ENCODE measurements around the gene ABCB11.
A peak's percentile ranks its signal among the peaks of the same experiment; 100 is the strongest.

ABCB11 gene

GRCh38 chr2:168951871-168952270, 79.3 kb downstream of the ABCB11 start:
- Histone ChIP-seq H3K9ac (no peak overlapping the region), H3K79me2 (no peaks in the 10 kb centered on the region), H3K4me3 (ENCODE audit: low read depth, low read length) (no peak overlapping the region), H3K27me3 (ENCODE audit: control insufficient read depth, insufficient read depth, low read length) (no peaks in the 10 kb centered on the region), H3K27ac (no peak overlapping the region), H3K9me3 (ENCODE audit: control insufficient read depth, low read length) (no peaks in the 10 kb centered on the region), H3K4me1 (no peaks in the 10 kb centered on the region), H3K4me2 (ENCODE audit: low read length) (no peak overlapping the region), H2AFZ (no peak overlapping the region), H3K36me3 (ENCODE audit: control insufficient read depth, insufficient read depth, low read length) (no peaks in the 10 kb centered on the region)
- TF ChIP-seq CTCF (IDR thresholded peaks at IDR 0.05): no peak

- no peak overlapping the region for H2AFZ ChIP-seq
- no peaks in the 10 kb centered on the region for H3K27me3 ChIP-seq (ENCODE audit: control insufficient read depth, insufficient read depth, low read length)
- H3K4me2 ChIP-seq (ENCODE audit: low read length): no peak overlapping the region
- H3K79me2 ChIP-seq: no peaks in the 10 kb centered on the region
- no peak for TF ChIP-seq CTCF (IDR thresholded peaks at IDR 0.05)
- H3K9me3 ChIP-seq (ENCODE audit: control insufficient read depth, low read length): no peaks in the 10 kb centered on the region
- no peak overlapping the region for H3K27ac ChIP-seq
- H3K36me3 ChIP-seq (ENCODE audit: control insufficient read depth, insufficient read depth, low read length): no peaks in the 10 kb centered on the region
- H3K4me1 ChIP-seq: no peaks in the 10 kb centered on the region
- no peak overlapping the region for H3K9ac ChIP-seq
- no peak overlapping the region for H3K4me3 ChIP-seq (ENCODE audit: low read depth, low read length)
Observed at GRCh38 chr2:168949324-168949723, 81.8 kb downstream of the ABCB11 start.

DNA sequence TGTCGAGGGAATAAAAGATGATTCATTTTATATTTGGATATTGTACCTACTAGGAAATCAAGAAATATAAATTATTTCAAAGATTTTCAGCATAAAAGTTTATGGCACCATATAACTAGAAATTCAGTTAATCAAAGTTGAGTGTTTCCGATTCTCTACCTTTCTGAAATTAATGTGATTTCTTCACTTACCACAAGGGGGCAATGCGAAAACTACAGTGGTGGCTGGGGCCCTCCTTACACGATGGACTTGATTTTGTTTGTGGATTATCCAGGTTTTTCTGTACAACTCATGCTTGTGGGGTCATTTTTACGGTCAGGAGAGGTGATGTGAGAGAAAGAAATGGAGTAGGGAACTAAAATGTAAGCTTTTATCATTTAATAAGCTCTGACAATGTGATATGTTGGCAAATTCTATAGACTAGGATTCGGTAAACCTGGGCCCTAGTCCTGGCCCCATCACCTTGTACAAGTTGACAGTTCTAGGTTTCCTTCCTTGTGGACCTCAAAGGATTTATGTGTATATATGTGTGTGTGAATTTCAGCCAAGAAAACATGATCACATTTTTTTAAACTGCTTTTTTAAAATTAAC, 82.4 kb downstream of the ABCB11 start:
- Histone ChIP-seq H3K9ac (no peak overlapping the region), H3K27me3 (ENCODE audit: control insufficient read depth, insufficient read depth, low read length) (no peaks in the 10 kb centered on the region), H3K4me2 (ENCODE audit: low read length) (no peak overlapping the region), H2AFZ (no peak overlapping the region), H3K4me3 (ENCODE audit: low read depth, low read length) (no peak overlapping the region), H3K4me1 (no peaks in the 10 kb centered on the region), H3K79me2 (no peaks in the 10 kb centered on the region), H3K9me3 (ENCODE audit: control insufficient read depth, low read length) (no peaks in the 10 kb centered on the region), H3K36me3 (ENCODE audit: control insufficient read depth, insufficient read depth, low read length) (no peaks in the 10 kb centered on the region), H3K27ac (no peak overlapping the region)
- TF ChIP-seq CTCF (IDR thresholded peaks at IDR 0.05): peak; percentile 30

GRCh38 chr2:168945508-168945907, 85.6 kb downstream of the ABCB11 start:
- Histone ChIP-seq H3K27ac (no peak overlapping the region), H3K79me2 (no peaks in the 10 kb centered on the region), H3K4me3 (ENCODE audit: low read depth, low read length) (no peak overlapping the region), H3K9me3 (ENCODE audit: control insufficient read depth, low read length) (no peaks in the 10 kb centered on the region), H3K36me3 (ENCODE audit: control insufficient read depth, insufficient read depth, low read length) (no peaks in the 10 kb centered on the region), H3K4me2 (ENCODE audit: low read length) (no peak overlapping the region), H3K4me1 (no peaks in the 10 kb centered on the region), H3K27me3 (ENCODE audit: control insufficient read depth, insufficient read depth, low read length) (no peaks in the 10 kb centered on the region), H2AFZ (no peak overlapping the region), H3K9ac (no peak overlapping the region)
- no peak for TF ChIP-seq CTCF (IDR thresholded peaks at IDR 0.05)

DNA sequence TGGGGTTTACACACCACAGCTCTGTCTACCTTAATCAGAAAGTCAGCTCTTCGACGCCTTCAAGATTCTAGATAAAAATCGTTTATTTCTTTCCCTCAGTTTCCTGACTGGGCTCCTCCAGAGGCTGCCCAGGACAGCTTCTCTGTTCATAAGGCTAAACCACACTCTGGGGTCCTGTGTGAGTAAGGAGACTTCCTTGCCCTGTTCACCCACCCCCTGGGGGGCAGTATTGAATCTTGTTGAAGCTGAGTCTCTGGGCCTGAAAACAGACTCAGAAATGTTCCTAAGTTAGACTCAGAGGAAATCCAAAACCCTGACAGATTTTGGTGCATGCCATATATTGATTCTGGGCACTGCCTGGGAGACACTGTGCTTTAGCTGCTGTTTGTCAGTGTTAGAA, 87.1 kb downstream of the ABCB11 start:
- Histone ChIP-seq H2AFZ (no peak overlapping the region), H3K27me3 (ENCODE audit: control insufficient read depth, insufficient read depth, low read length) (no peaks in the 10 kb centered on the region), H3K36me3 (ENCODE audit: control insufficient read depth, insufficient read depth, low read length) (no peaks in the 10 kb centered on the region), H3K4me2 (ENCODE audit: low read length) (no peak overlapping the region), H3K27ac (no peak overlapping the region), H3K4me3 (ENCODE audit: low read depth, low read length) (no peak overlapping the region), H3K79me2 (no peaks in the 10 kb centered on the region), H3K9ac (no peak overlapping the region), H3K4me1 (no peaks in the 10 kb centered on the region), H3K9me3 (ENCODE audit: control insufficient read depth, low read length) (no peaks in the 10 kb centered on the region)
- TF ChIP-seq CTCF (IDR thresholded peaks at IDR 0.05): no peak

Data from parathyroid adenoma (tissue), 2 donors.